GM19035 (cell line): Measurements from ENCODE around the gene CAP1.

Source experiments
- ATAC-seq: cut with Tn5 transposase; IDR thresholded peaks from one replicate; pipeline ENCODE4 v1.9.1; 2021; ENCODE audit not compliant: unreplicated experiment

The CAP1 gene

DNA sequence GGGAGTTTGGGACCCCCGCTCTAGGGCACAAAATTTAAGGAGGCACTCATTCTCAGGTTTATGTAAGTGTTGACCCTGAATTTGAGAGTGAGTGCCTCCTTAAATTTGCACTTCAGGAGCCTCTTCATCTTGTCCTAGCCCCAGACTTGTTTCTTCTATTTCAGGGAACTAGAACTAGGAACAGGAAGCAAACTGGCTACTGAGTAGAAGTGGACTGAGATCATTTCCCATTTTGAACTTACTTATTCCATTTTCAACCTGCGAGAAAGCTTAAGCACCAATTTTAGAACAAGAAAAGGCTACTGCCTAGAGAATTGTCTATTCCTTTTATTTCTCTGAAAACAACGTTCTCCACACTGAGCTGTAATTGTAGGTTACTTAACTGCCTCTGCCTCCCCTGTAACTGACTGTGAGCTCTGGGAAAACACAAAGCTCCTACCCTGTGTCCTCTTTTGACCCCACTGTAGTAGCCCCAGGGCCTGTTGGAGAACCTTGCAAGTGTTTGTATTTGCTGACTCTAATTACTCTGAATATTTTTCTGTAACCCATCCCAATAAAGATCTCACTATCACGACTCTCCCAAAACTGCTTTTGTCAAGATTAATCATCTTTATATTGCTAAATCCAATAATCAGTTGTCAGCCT lies 54.1 kb downstream of the CAP1 start:
- ATAC-seq = no peak

DNA sequence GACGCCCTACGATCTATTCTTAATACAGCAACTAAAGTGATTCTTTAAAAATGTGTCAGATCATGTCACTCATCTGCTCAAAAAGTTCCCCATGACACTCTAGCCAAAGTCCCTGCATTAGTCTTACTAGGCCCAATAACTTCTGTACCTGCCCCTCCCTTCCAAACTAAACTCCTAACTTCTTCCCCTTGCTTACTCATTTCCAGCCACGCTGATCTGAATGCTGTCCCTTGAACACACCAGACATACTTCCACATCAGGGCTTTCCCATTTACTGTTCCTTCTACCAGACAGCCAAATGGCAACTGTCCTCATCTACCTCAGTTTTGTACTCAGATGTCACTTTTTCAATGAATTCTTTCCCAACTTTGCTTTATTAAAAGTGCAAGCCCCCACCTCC lies 55.3 kb downstream of the CAP1 start:
- no peak for ATAC-seq

DNA sequence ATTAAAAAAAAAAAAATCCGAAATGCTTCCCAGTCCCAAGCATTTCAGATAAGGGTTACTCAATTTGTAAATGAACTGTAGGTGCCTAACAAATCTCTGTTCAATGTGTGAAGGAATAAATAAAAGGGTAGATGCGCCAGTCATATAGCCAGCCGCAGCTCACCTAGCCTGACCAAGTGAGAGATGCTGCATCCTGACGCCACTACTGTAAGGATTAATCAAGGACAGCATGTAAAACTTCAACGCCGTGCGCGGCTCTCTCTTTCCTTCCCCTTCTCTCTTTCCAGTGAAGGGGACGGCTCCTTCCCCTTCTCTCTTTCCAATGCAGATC lies 56.1 kb downstream of the CAP1 start:
- peak; percentile 28 for ATAC-seq

DNA sequence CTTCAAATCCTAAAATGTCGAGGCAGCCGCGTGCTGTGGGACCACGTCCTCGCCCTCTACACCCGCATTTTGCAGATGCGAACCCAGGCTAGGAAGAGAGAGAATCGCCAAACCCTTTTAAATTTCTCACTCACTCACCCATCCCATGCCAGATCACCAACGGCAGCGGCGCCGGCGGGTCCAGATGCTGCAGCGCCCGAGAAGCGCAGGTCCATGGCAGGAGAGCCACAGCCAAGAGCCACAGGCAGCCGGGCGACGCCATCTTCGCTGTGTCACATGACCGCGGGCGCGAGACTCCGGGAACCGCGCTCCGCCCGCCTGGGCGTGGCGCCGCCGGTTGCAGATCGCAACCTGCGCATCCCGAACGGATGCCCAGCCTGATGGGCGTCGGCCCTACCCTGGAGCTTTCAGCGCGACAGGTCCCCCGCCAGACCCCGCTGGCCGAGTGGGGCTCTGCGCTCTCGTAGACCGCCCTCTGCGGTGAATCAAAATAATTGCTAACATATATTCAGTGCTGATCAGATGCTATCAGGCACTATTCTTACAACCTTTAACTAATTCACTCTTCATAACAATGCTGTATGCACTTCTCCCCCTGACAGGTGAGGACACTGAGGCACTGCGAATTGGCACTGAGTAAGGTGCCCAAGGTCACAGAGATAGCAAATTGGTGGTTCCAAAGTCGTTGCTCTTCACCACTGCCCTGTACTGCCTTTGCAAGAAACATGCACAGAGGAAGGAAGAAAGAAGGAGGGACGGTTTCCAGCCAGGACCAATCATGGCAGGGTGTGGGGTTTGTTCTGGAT lies 56.7 kb downstream of the CAP1 start, which contains the start of gene PPT1:
Gene PPT1 (minus strand): TSS at position 276 of the 806 bp plus-strand sequence. CDS start 14 bp downstream, at position 262.
- peak; percentile 95 for ATAC-seq

DNA sequence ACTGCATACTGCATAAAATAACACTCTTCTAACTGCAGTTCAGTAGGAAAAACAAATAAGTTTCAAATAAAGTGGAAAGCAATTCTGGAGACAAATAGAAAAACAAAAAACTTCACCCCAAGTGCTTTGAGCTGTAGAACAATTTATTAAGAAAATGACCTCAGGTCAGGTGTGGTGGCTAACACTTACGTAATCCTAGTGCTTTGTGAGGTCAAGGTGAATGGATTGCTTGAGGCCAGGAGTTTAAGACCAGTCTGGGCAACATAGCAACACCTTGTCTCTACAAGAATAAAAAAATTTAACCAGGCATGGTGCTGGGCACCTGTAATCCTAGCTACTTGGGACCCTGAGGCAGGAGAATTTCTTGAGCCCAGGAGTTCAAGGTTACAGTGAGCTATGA lies 61.5 kb downstream of the CAP1 start:
- no peak for ATAC-seq

DNA sequence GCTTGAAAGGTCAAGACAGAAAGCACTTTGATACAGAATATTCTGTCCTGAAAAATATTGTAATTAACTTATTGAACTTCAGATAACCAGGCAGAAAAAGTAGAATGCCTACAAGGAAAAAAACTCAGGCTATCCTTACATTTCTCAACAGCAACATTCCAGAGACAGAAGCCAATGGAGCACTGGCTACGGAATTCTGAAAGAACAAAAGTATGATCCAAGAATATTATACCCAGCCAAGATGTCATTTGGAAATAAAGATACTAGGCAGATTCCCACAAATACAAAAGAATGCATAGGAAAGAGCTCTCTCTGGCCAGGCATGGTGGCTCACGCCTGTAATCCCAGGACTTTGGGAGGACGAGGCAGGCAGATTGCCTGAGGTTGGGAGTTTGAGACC lies 62.4 kb downstream of the CAP1 start:
- ATAC-seq = no peak

DNA sequence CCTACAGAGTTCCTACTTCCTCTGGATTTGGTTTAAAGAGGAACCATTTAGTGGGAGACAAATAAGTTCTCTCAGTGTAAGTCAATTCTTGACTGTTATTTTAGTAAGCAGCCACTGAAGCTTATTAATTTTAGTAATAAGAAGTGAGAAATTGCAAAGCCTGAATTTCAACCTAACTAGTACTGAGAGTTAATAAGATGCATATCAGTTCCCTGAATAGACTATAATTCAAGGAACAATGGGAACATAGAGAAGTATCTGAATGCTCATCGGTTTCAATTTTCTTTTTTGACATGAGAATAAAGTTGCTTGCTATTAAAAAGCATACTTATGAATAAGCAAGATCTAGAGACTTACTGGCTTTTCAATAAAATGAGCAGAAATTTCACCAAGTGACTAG lies 64.5 kb downstream of the CAP1 start:
- no peak for ATAC-seq

DNA sequence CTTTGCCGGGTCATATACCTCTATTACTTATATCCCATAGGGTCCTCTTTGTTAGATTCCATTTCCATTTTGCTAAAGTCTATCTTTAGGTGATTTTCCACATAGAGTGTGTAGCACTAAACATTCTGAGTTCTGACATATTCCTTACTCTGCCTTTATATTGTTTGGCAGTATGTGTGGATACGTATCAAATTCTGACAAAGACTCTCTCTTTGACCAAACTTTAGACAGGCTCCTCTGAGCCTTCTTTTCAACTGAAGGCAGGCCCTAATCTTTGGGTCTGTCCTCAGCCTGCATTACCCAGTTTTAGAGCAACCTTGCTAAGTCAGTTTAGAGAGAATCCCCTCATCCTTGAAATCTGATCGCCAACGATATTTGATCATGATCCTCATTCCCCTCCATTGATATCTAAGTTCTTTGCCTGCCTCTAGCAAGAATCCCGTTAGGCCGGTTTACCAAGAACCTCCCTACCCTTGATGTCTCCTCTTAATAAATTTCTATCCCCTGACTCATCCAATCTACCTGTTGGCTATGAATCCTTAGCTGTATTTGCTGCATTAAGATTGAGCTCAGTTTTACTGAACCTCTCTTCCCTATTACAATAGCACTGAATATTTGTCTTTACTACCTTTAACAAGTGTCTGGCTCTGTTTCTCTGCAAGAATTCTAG lies 66.9 kb downstream of the CAP1 start:
- no peak for ATAC-seq

DNA sequence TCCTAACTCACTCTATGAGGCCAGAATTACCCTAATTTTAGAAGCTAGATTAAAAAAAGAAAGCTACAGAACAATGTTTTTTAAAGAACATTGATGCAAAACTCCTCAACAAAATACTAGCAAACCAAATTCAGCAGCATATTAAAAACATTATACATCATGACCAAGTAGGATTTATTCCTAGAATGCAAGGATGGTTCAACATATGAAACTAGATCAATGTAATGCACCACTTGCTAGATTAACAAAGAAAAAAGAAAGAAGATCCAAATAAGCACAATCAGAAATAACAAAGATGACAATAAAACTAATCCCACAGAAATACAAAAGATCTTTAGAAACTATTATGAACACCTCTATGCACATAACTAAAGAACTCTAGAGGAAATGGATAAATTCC lies 69.9 kb downstream of the CAP1 start:
- no peak for ATAC-seq

DNA sequence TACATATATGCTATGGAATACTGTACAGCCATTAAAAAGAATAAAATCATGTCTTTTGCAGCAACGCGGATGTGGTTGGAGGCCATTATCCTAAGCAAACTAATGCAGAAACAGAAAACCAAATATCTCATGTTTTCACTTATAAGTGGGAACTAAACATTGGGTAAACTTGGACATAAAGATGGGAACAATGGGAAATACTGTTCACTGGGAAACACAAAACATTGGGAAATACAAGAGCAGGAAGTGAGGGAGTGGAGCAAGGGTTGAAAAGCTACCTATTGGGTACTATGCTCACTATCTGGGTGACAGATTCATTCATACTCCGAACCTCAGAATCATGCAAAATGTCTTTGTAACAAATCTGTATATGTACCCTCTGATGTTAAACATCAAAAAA lies 73.9 kb downstream of the CAP1 start:
- ATAC-seq = no peak

DNA sequence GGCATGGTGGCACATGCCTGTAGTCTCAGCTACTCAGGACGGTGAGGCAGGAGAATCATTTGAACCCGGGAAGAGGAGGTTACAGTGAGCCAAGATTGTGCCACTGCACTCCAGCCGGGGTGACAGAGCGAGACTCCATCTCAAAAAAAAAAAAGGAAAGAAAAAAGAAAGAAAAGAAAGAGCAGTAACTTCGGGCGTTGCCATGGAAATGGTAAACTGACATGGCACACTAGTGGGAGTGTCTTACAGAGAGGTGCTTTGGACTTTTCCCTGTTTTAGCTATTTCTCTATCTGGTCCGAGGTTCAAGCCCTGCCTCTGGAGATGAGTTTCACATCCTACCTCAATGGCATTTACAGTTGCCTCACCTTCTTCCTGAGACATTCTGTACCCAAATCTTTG lies 79.6 kb downstream of the CAP1 start:
- no peak for ATAC-seq
